Measurements from ENCODE around the gene LAPTM5. TPM values are rescaled to one million over a fixed set of nuclear protein-coding genes. Genes with fewer than 3 reads are reported as not detected.
A peak's percentile ranks its signal among the peaks of the same experiment; 100 is the strongest.

Gene LAPTM5
- total RNA-seq, 6 donors from 2014 or later = 148 to 624 (median 225) TPM

DNA sequence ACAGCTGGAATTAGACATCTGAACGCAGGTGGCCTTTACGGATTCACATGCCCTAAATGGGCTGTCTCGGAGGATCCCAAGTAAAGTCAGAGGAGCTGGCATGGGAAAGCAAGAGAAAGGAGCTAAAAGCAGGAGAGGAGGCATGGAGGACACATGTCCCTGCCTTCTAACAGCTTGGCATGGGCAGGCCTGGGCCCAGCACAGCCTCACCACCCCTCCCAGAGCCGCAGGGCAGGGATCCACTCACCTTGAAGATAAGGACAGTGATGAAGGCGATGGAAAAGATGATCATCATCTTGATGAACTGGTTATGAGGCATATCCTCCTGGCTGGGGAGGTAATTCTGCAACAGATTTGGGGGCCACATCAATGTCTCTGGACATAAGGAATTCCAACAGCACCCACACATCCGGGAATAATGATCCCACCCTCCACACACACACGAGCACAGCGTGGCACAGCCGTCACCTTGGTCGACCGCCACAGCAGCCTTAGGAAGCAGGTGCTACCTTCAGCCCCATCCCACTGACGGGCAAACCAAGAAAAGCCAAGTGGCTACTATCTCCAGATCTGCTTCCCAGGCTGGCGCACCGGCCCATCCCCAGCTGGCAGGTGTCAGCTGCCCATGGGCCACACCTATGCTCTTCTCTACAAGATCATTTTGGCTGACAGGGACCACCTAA lies 20.1 kb downstream of the LAPTM5 start:
- Histone ChIP-seq H3K9me3 (no peaks in the 10 kb centered on the region), H3K4me3 (no peak overlapping the region), H3K36me3 (peaks cover 4 to 91% (median 56%) of the 10 kb centered on the region in 4 donors), H3K27ac (no peak overlapping the region), H3K4me1 (peaks cover 5 to 13% (median 10%) of the 10 kb centered on the region in 4 donors), H3K27me3 (no peaks in the 10 kb centered on the region)
- TF ChIP-seq POLR2A (IDR thresholded peaks at IDR 0.05) (no peak), EP300 (IDR thresholded peaks at IDR 0.05) (no peak), POLR2AphosphoS5 (IDR thresholded peaks at IDR 0.05) (no peak)
- TF ChIP-seq, protein P1, sequence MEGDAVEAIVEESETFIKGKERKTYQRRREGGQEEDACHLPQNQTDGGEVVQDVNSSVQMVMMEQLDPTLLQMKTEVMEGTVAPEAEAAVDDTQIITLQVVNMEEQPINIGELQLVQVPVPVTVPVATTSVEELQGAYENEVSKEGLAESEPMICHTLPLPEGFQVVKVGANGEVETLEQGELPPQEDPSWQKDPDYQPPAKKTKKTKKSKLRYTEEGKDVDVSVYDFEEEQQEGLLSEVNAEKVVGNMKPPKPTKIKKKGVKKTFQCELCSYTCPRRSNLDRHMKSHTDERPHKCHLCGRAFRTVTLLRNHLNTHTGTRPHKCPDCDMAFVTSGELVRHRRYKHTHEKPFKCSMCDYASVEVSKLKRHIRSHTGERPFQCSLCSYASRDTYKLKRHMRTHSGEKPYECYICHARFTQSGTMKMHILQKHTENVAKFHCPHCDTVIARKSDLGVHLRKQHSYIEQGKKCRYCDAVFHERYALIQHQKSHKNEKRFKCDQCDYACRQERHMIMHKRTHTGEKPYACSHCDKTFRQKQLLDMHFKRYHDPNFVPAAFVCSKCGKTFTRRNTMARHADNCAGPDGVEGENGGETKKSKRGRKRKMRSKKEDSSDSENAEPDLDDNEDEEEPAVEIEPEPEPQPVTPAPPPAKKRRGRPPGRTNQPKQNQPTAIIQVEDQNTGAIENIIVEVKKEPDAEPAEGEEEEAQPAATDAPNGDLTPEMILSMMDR (IDR thresholded peaks at IDR 0.05) = no peak
- WGBS, 2 donors = 92 to 95% methylated on average over 8 to 14 of the region's 14 CpGs
- DNase-seq = peak in 1 of 2 donors; percentile 38
- ATAC-seq (ENCODE audit: low FRiP score in 2 of 2) = no peak

DNA sequence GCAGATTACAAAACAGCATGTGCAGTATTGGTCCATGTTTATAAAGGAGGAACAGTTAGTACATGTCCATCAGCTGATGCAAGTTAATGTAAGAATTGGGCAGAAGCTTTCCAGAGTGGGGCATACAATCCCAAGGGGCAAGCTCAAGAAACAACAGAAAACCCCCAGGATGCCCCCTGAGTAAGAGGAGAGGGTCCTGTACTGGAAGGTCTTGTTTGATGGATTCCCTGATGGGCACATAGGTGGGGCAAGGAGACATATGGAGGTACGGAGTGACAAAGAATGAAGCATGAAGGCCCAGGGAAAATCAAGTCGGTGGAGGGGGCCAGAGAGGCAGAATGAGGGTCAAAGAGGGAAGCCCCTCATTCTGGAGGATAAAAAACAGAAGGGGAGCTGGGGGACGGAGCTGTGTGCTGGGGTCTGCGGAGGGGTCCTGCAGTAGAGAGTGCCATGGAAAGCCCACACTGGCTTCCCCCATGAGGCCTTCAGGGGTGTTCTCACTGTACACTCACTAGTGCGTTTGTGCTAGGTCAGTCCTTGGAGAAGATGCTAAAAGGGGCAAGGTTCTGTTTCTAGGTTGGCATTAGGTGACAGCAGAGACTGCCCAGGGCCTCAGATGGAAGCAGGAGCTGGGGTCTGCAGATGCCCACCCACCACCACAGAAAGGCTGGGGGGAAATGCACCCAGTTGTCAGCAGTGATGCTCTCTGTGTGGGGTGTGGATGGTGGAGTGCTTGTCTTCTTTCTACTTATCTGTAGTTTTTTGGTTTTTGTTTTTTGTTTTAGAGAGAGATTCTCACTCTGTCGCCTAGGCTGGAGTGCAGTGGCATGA lies 21.7 kb downstream of the LAPTM5 start:
- TF ChIP-seq POLR2AphosphoS5 (IDR thresholded peaks at IDR 0.05) (no peak), POLR2A (IDR thresholded peaks at IDR 0.05) (no peak)
- DNase-seq (no peak), ATAC-seq (ENCODE audit: low FRiP score in 2 of 2) (no peak)
- H3K4me3 ChIP-seq = no peak overlapping the region
- no peaks in the 10 kb centered on the region for H3K9me3 ChIP-seq
- H3K4me1 ChIP-seq = peaks cover 0 to under 1% (median 0%) of the 10 kb centered on the region in 4 donors
- H3K36me3 ChIP-seq = peaks cover 4 to 79% (median 50%) of the 10 kb centered on the region in 4 donors
- no peak overlapping the region for H3K27ac ChIP-seq
- WGBS, 2 donors = 88 to 92% methylated on average over 6 of the region's 6 CpGs
- H3K27me3 ChIP-seq = no peaks in the 10 kb centered on the region

DNA sequence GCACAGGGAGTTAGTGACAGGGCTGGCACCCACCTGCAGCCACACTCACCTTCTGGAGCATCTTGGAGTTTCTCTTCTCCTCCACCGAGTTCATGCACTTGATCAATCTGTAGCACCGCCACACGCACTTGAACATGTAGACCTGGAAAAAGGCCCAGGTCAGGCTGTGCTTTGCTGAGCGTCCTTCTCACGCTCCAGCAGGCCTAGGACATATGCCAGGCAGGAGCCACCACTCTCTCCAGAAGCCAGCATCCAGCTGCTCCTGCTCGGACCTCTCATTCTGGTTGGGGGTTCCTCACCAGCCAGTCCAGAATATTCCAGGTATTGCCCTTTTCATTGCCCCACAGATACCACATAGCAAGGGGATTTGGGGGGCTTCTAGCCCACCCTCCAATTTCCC lies 22.4 kb downstream of the LAPTM5 start:
- TF ChIP-seq, protein P1 (IDR thresholded peaks at IDR 0.05) = no peak
- TF ChIP-seq EP300 (IDR thresholded peaks at IDR 0.05) (no peak), POLR2AphosphoS5 (IDR thresholded peaks at IDR 0.05) (no peak), POLR2A (IDR thresholded peaks at IDR 0.05) (no peak)
- ATAC-seq (ENCODE audit: low FRiP score in 2 of 2) (peak in 1 of 2 donors; percentile 5), DNase-seq (peak in 1 of 2 donors; percentile 68)
- no peak overlapping the region for H3K27ac ChIP-seq
- no peaks in the 10 kb centered on the region for H3K27me3 ChIP-seq
- WGBS, 2 donors = 71 to 83% methylated on average over 5 to 6 of the region's 6 CpGs
- no peak overlapping the region for H3K4me3 ChIP-seq
- peaks cover 4 to 75% (median 50%) of the 10 kb centered on the region in 4 donors for H3K36me3 ChIP-seq
- no peaks in the 10 kb centered on the region for H3K9me3 ChIP-seq
- no peaks in the 10 kb centered on the region for H3K4me1 ChIP-seq

DNA sequence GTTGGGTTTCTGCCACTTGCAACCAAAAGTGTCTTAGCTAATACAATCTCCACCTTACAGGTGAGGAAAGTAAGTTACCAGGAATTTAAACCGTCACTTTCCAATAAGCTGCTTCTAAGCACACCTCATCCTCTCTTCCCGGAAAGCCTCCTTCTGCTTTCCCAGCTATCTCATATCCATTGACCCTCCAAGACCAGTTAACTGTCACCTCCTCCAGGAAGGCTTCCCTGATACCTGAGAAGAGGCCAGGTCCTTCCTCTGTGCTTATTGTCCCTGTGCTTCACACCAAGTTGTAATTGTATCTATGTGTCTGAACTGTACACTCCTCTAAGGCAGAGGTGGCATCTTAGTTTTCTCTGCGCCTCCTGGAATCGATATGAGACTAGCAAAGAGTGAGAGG lies 23.0 kb downstream of the LAPTM5 start:
- Histone ChIP-seq H3K36me3 (peaks cover 4 to 69% (median 48%) of the 10 kb centered on the region in 4 donors), H3K27me3 (no peaks in the 10 kb centered on the region), H3K4me3 (no peak overlapping the region), H3K9me3 (no peaks in the 10 kb centered on the region), H3K4me1 (no peaks in the 10 kb centered on the region), H3K27ac (no peak overlapping the region)
- 89 to 97% methylated on average over 4 of the region's 4 CpGs for WGBS, 2 donors
- no peak for TF ChIP-seq EP300 (IDR thresholded peaks at IDR 0.05)
- TF ChIP-seq POLR2AphosphoS5 (IDR thresholded peaks at IDR 0.05) = no peak
- no peak for TF ChIP-seq POLR2A (IDR thresholded peaks at IDR 0.05)
- TF ChIP-seq, protein P1 (IDR thresholded peaks at IDR 0.05) = no peak
- ATAC-seq (ENCODE audit: low FRiP score in 2 of 2) (no peak), DNase-seq (no peak)

DNA sequence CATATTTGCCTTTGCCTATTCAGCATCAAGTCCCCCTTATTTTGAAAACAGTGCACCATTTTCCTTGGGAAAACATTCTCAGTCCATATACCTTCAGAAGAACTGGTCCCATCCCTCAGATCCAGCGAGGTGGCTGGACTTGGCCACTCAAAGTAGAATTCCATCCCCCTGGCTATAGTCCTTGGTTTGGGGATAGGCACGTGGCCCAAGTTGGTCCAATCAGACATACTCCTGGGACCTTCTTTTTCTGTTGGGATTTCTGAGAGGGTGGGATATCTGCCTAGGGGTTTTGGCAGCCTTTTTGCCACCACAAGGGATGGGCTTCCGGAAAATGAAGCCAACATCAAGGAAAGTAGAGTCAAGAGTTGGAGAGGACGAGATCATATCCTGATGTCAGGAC lies 23.5 kb downstream of the LAPTM5 start:
- Histone ChIP-seq H3K36me3 (peaks cover 4 to 65% (median 44%) of the 10 kb centered on the region in 4 donors), H3K9me3 (no peaks in the 10 kb centered on the region), H3K4me1 (no peaks in the 10 kb centered on the region), H3K27ac (no peak overlapping the region), H3K4me3 (no peak overlapping the region), H3K27me3 (no peaks in the 10 kb centered on the region)
- DNase-seq (no peak), ATAC-seq (ENCODE audit: low FRiP score in 2 of 2) (no peak)
- TF ChIP-seq POLR2AphosphoS5 (IDR thresholded peaks at IDR 0.05) = no peak
- no peak for TF ChIP-seq POLR2A (IDR thresholded peaks at IDR 0.05)
- WGBS, 2 donors = 92 to 94% methylated on average over 4 of the region's 4 CpGs

Measured in upper lobe of left lung (tissue), 6 donors.